Gastroesophageal sphincter (tissue), 4 donors: ENCODE measurements around the gene DOK7. TPM values are rescaled to one million over a fixed set of nuclear protein-coding genes. Genes with fewer than 3 reads are reported as not detected.

Experiments used
- ATAC-seq: fragments of 150-250 bp; one replicate; pipeline ENCODE4 v1.9.1; 2016; ENCODE audit warnings: mild to moderate bottlenecking, moderate library complexity
- H3K27ac ChIP-seq, 4 donors: fragments of 200-600 bp; sonication (generic) in 3 of 4; 1 replicate in 3 of 4; 2 replicates in 1 of 4; pipeline ENCODE4 v1.5.1; 2016 to 2019
- H3K27me3 ChIP-seq: fragments of 200-600 bp; sonication (generic); one replicate; pipeline ENCODE4 v1.5.1; 2019
- H3K36me3 ChIP-seq, 2 donors: fragments of 200-600 bp; sonication (generic); one replicate each; pipeline ENCODE4 v1.5.1; 2019; ENCODE audit warnings: control low read depth in 1 of 2
- H3K4me1 ChIP-seq, 3 donors: fragments of 200-600 bp; sonication (generic); 1 replicate in 2 of 3; 2 replicates in 1 of 3; pipeline ENCODE4 v1.5.1; 2016 to 2019; ENCODE audit warnings: control low read depth in 2 of 3
- H3K4me3 ChIP-seq, 2 donors: fragments of 200-600 bp; sonication (generic); one replicate each; pipeline ENCODE4 v1.5.1; 2019; ENCODE audit warnings: mild to moderate bottlenecking in 1 of 2, moderate library complexity in 1 of 2
- H3K9me3 ChIP-seq, 3 donors: fragments of 200-600 bp; sonication (generic); one replicate each; pipeline ENCODE4 v1.5.1; 2017 to 2019; ENCODE audit warnings: control low read depth in 2 of 3
- CTCF ChIP-seq, 4 experiments: fragments of 200-600 bp in 2 of 4; fragments of 450-650 bp in 2 of 4; sonication (generic) in 1 of 4; IDR thresholded peaks; one replicate each; pipeline ENCODE4 v1.5.1; 2017 to 2019; ENCODE audit warnings: antibody characterized with exemption in 4 of 4, mild to moderate bottlenecking in 2 of 4, moderate library complexity in 2 of 4
- EP300 ChIP-seq: sonication (generic); formaldehyde crosslinking; IDR thresholded peaks from one replicate; pipeline ENCODE4 v1.6.1; 2017; ENCODE audit warnings: antibody characterized with exemption, mild to moderate bottlenecking
- POLR2A ChIP-seq, 2 donors: fragments of 450-650 bp; IDR thresholded peaks; one replicate each; pipeline ENCODE4 v1.6.1; 2017; ENCODE audit warnings: antibody characterized with exemption in 2 of 2, mild to moderate bottlenecking in 2 of 2, moderate library complexity in 1 of 2
- POLR2AphosphoS5 ChIP-seq: sonication (generic); formaldehyde crosslinking; IDR thresholded peaks from one replicate; pipeline ENCODE4 v1.6.1; 2017; ENCODE audit warnings: antibody characterized with exemption
- WGBS, 2 donors: methylation state at CpG; one replicate each; pipeline ENCODE4 v1.1.5; 2018; ENCODE audit warnings: low coverage in 1 of 2; 5-methylcytosine and 5-hydroxymethylcytosine counted together
- total RNA-seq, 4 donors: library from RNA; depleted of rRNA; stranded (reverse); fragments of >200 nt; gene quantifications; one replicate each; pipeline ENCODE4 v1.1.0, GENCODE V29; 2016

The DOK7 gene
- total RNA-seq, 4 donors from 2014 or later, result 0.32 to 5.3 (median 2.8) TPM

DNA sequence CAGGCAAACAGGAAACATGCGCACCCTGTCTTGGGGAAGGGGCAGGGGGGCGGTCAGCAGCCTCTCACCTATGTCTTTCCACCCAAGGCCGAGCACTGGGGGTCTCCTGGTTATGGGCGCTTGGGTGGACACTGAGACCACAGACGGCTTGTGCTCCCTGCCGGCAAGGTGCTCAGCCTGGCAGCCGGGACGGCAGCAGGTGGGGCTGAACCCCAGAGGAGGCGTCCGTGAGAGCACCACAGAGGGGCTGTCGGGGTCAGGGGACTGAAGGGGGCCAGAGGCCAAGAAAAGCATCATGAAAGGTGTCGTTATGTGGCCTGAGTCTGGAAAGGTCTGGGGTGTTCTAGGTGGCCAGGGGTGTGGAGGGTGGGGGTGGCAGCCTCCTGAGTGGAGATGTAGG lies 19.6 kb downstream of the DOK7 start:
- H3K27ac ChIP-seq, result no peak overlapping the region

DNA sequence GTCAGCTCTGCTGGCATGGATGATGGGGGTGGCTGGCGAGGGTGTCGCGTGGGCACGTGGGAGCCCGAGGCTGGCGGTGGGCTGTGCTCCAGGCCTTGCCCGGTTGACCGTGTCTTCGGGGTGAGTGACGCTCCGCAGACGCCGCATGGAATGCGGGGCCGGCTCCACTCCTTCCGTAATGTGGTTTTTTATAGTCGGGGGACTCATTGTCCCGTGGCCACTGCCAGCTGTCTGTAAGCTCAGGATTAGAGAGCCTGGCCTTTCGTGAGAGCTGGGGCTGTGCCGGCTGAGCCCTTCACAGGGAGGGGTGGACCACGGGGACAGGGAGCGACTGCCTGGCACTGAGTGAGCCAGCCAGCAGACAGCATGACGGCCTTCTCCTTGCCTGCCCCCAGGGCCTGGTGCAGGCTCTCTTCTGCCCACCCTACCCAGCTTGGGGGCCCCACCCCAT lies 20.4 kb downstream of the DOK7 start:
- no peak overlapping the region for H3K27ac ChIP-seq
- ATAC-seq, result peak; percentile 34
- TF ChIP-seq CTCF (IDR thresholded peaks at IDR 0.05) (no peak), POLR2A (IDR thresholded peaks at IDR 0.05) (no peak), EP300 (peak; percentile 51), POLR2AphosphoS5 (peak; percentile 81)

More for the DNA sequence above, 19.6 kb downstream of the DOK7 start:
- no peak for ATAC-seq
- Histone ChIP-seq H3K9me3 (no peaks in the 10 kb centered on the region), H3K4me1 (peaks cover 0 to 30% (median 0%) of the 10 kb centered on the region in 3 donors), H3K4me3 (no peak overlapping the region), H3K27me3 (peaks cover 87% of the 10 kb centered on the region), H3K36me3 (no peaks in the 10 kb centered on the region)
- WGBS, 2 donors, result 87% methylated on average over 3 of the region's 12 CpGs; no CpG with 5 or more reads in 1 of the 2 donors
- TF ChIP-seq CTCF (IDR thresholded peaks at IDR 0.05), result no peak
- no peak for TF ChIP-seq POLR2A (IDR thresholded peaks at IDR 0.05)

GRCh38 chr4:3484057-3484973 lies 21.2 kb downstream of the DOK7 start:
- Histone ChIP-seq H3K27me3 (peaks cover 92% of the 10 kb centered on the region), H3K9me3 (no peaks in the 10 kb centered on the region), H3K4me1 (peaks cover 0 to 30% (median 0%) of the 10 kb centered on the region in 3 donors), H3K4me3 (no peak overlapping the region), H3K27ac (no peak overlapping the region), H3K36me3 (no peaks in the 10 kb centered on the region)
- 33% methylated on average over 3 of the region's 45 CpGs; no CpG with 5 or more reads in 1 of the 2 donors for WGBS, 2 donors
- TF ChIP-seq POLR2AphosphoS5, result no peak
- TF ChIP-seq POLR2A (IDR thresholded peaks at IDR 0.05), result no peak
- no peak for TF ChIP-seq CTCF (IDR thresholded peaks at IDR 0.05)
- TF ChIP-seq EP300, result no peak
- no peak for ATAC-seq

More for the DNA sequence above, 20.4 kb downstream of the DOK7 start:
- WGBS, 2 donors, result 40 to 48% methylated on average over 1 to 4 of the region's 23 CpGs
- Histone ChIP-seq H3K4me1 (peaks cover 0 to 30% (median 0%) of the 10 kb centered on the region in 3 donors), H3K9me3 (no peaks in the 10 kb centered on the region), H3K27me3 (peaks cover 90% of the 10 kb centered on the region), H3K36me3 (no peaks in the 10 kb centered on the region), H3K4me3 (no peak overlapping the region)

DNA sequence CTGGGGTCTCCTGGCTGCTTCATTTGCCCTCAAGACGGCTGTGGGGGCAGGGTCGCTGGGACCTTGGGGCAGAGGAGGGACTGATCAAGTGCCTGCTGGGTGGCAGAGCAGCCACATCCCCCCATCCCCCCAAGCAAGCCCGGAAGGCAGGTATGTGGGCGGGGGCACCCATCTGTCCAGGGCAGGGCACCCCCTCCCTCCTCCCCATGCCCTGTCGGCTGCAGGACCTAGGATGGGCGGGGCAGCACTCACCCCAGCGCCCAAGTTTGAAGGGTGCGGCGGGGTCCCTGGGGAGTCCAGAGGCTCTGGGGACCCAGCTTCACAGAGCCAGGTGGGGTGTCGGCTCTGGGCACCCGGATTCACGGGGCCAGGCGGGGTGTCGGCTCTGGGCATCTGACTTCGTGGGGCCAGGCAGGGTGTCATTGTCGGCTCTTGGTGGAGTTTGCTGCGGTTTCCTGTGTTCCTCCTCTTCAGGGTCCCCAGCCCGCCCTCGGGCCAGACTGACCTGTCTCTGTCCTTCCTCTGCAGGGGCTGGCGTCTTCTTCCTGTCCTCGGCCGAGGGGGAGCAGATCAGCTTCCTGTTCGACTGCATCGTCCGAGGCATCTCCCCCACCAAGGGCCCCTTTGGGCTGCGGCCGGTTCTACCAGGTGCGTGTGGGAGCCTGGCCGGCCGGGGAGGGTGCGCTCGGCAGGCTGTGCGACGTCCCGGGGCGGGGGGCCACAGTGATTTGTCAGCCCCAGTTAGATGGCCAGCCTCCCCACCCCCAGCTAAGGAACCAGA lies 22.1 kb downstream of the DOK7 start:
- H3K9me3 ChIP-seq, result no peaks in the 10 kb centered on the region
- ATAC-seq, result no peak
- WGBS, 2 donors, result no CpG with 5 or more reads among the region's 36 CpGs
- H3K36me3 ChIP-seq, result no peaks in the 10 kb centered on the region
- H3K27me3 ChIP-seq, result peaks cover 89% of the 10 kb centered on the region
- H3K4me1 ChIP-seq, result peaks cover 0 to 28% (median 0%) of the 10 kb centered on the region in 3 donors
- H3K4me3 ChIP-seq, result no peak overlapping the region
- no peak overlapping the region for H3K27ac ChIP-seq
- no peak for TF ChIP-seq CTCF (IDR thresholded peaks at IDR 0.05)
